Tibial nerve (tissue), 4 donors: ENCODE measurements around the gene SLC6A2.

Experiments used
- EP300 ChIP-seq, 2 donors: sonication (generic); formaldehyde crosslinking; IDR thresholded peaks; one replicate each; pipeline ENCODE4 v1.6.1; 2017; ENCODE audit warnings: antibody characterized with exemption in 2 of 2, mild to moderate bottlenecking in 1 of 2
- POLR2A ChIP-seq, 2 donors: fragments of 450-650 bp; IDR thresholded peaks; one replicate each; pipeline ENCODE4 v1.6.1; 2017; ENCODE audit warnings: antibody characterized with exemption in 2 of 2, mild to moderate bottlenecking in 2 of 2, moderate library complexity in 2 of 2
- TF ChIP-seq, protein P1 (sequence below), 5 experiments: fragments of 200-600 bp in 3 of 5; fragments of 450-650 bp in 2 of 5; sonication (generic) in 3 of 5; IDR thresholded peaks; one replicate each; pipeline ENCODE4 v1.5.1; 2016 to 2019; ENCODE audit warnings: antibody characterized with exemption in 5 of 5, mild to moderate bottlenecking in 3 of 5, moderate library complexity in 2 of 5

DNA sequence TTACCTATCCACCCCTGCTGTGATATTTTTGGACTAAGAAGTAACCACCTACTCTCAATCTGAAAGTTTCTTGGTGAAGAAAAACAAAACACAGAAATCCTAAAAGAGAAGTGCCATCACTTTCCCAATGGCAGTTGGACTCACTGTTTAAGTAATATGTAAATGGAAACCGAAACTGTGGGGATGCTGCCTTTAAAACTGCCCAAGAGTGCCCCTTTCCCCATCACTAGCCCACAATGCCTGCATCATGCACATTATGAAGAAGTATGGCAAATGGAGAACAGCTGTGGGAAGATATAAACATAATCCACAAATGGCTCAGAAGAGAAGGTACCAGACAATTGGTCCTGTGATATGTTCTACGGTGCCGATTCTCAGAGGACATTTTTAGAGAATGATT, 33.5 kb upstream of the SLC6A2 start:
- TF ChIP-seq, protein P1, sequence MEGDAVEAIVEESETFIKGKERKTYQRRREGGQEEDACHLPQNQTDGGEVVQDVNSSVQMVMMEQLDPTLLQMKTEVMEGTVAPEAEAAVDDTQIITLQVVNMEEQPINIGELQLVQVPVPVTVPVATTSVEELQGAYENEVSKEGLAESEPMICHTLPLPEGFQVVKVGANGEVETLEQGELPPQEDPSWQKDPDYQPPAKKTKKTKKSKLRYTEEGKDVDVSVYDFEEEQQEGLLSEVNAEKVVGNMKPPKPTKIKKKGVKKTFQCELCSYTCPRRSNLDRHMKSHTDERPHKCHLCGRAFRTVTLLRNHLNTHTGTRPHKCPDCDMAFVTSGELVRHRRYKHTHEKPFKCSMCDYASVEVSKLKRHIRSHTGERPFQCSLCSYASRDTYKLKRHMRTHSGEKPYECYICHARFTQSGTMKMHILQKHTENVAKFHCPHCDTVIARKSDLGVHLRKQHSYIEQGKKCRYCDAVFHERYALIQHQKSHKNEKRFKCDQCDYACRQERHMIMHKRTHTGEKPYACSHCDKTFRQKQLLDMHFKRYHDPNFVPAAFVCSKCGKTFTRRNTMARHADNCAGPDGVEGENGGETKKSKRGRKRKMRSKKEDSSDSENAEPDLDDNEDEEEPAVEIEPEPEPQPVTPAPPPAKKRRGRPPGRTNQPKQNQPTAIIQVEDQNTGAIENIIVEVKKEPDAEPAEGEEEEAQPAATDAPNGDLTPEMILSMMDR (IDR thresholded peaks at IDR 0.05), result no peak
- TF ChIP-seq POLR2A (IDR thresholded peaks at IDR 0.05), result no peak
- TF ChIP-seq EP300 (IDR thresholded peaks at IDR 0.05), result no peak
